ENCODE measurements around the gene EPAS1.

- TF ChIP-seq CTCF (IDR thresholded peaks at IDR 0.05; ENCODE audit: low read length) = no peak
- no peak for TF ChIP-seq EZH2 (optimal IDR thresholded peaks at IDR 0.05; ENCODE audit: low read depth, low read length)
- no peak for TF ChIP-seq EZH2phosphoT487 (IDR thresholded peaks at IDR 0.05; ENCODE audit: low read length)
Measured at GRCh38 chr2:46310446-46310845, 13.2 kb downstream of the EPAS1 start.

All from MM.1S (cell line).